Muscle of leg (tissue), 11 donors: ENCODE results near the gene NLGN1. TPM values are rescaled to one million over a fixed set of nuclear protein-coding genes. Genes with fewer than 3 reads are reported as not detected.
"Not testable (repeated sequence)": the region's sequence is repeated elsewhere in the genome, so short reads cannot be mapped to it uniquely, and the experiment has no call there.

Experiments
- DNase-seq: peaks from one replicate; pipeline ENCODE4 v3.0.0; 2013
- H3K27ac ChIP-seq: one replicate; pipeline ENCODE4 v1.5.1; 2013; ENCODE audit warnings: mild to moderate bottlenecking, low read length, control low read depth
- H3K27me3 ChIP-seq: one replicate; pipeline ENCODE4 v1.6.1; 2013; ENCODE audit warnings: low read length; ENCODE audit not compliant: control insufficient read depth, insufficient read depth
- H3K36me3 ChIP-seq: one replicate; pipeline ENCODE4 v1.6.1; 2013; ENCODE audit warnings: low read length; ENCODE audit not compliant: control insufficient read depth, insufficient read depth
- H3K4me1 ChIP-seq: one replicate; pipeline ENCODE4 v1.6.1; 2013; ENCODE audit warnings: low read length; ENCODE audit not compliant: control insufficient read depth, insufficient read depth
- H3K4me3 ChIP-seq: one replicate; pipeline ENCODE4 v1.5.1; 2013; ENCODE audit warnings: low read length, control low read depth
- H3K9me3 ChIP-seq: replicated peaks from 2 replicates; pipeline ENCODE4 v1.6.1; 2013; ENCODE audit warnings: low read depth, low read length; ENCODE audit not compliant: control insufficient read depth
- WGBS: methylation state at CpG from one replicate; pipeline ENCODE4 v1.1.5; 2013; ENCODE audit warnings: missing lambda C conversion rate; ENCODE audit not compliant: insufficient coverage; 5-methylcytosine and 5-hydroxymethylcytosine counted together
- polyA plus RNA-seq, 8 donors: library from polyadenylated mRNA; unstranded; fragments of 120-200 nt; gene quantifications; one replicate each; pipeline versions ENCODE4 v1.2.1 to v1.2.3, GENCODE V29; 2013; ENCODE audit warnings: inconsistent platforms in 1 of 8, low replicate concordance in 1 of 8; ENCODE audit not compliant: insufficient read length in 8 of 8, insufficient read depth in 1 of 8
- total RNA-seq: library from RNA; stranded (reverse); fragments of 120-200 nt; gene quantifications from one replicate; pipeline ENCODE4 v1.2.4, GENCODE V29; 2013

NLGN1 gene
- total and polyA plus RNA-seq, 9 donors, result 0.95 to 8.5 (median 2.7) TPM

GRCh38 chr3:173586166-173586565, 188.6 kb downstream of the NLGN1 start:
- Histone ChIP-seq H3K4me1 (peaks cover 2% of the 10 kb centered on the region), H3K9me3 (no peaks in the 10 kb centered on the region), H3K27ac (no peak overlapping the region), H3K4me3 (no peak overlapping the region), H3K27me3 (peaks cover 9% of the 10 kb centered on the region), H3K36me3 (no peaks in the 10 kb centered on the region)
- DNase-seq, result no peak
- WGBS, result no CpG with 5 or more reads among the region's 2 CpGs

DNA sequence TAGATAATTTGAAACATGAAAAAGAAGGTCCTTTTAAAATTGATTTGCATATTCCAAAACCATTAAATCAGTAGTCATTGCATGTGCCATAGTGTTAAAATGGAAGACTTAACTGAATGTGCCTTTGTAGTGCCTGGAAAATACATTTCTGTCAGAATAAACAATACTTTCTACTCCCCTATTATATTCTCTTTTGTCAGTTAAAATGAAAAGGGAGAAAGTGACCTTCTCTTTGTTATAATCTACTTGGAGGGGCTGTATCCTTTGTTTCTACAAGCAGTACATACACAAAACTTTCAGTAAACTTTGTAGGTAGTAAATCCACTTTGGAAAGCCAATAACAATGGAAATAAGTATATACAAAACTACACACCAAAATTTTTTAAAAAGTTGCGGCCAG, 189.5 kb downstream of the NLGN1 start:
- DNase-seq, result no peak
- Histone ChIP-seq H3K4me1 (peaks cover 2% of the 10 kb centered on the region), H3K9me3 (no peaks in the 10 kb centered on the region), H3K4me3 (no peak overlapping the region), H3K36me3 (no peaks in the 10 kb centered on the region), H3K27ac (no peak overlapping the region), H3K27me3 (peaks cover 9% of the 10 kb centered on the region)
- no CpG with 5 or more reads among the region's 1 CpG for WGBS

GRCh38 chr3:173588556-173588955, 191.0 kb downstream of the NLGN1 start:
- Histone ChIP-seq H3K4me3 (no peak overlapping the region), H3K4me1 (peaks cover 2% of the 10 kb centered on the region), H3K9me3 (no peaks in the 10 kb centered on the region), H3K36me3 (no peaks in the 10 kb centered on the region), H3K27ac (no peak overlapping the region), H3K27me3 (peaks cover 9% of the 10 kb centered on the region)
- no peak for DNase-seq
- 100% methylated on average over 2 of the region's 3 CpGs for WGBS

DNA sequence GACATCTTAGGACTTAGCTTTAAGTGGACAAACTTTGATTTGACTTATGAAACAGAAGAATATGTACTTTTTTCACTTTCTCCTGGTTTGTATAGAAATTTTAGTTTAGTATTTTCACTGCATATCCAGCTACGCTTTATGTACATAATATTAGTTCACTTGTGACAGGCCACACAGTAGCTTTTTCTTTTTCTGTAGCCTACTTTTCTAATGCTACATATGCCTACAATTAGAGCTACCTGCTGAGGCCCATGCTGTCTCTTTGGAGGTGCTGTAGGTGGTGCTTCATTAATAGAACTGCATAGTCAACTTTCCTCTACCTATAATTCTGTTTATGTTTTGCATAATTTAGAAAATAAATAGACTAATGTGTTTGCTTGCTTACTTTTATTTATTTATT, 191.6 kb downstream of the NLGN1 start:
- H3K4me1 ChIP-seq, result peaks cover 2% of the 10 kb centered on the region
- H3K36me3 ChIP-seq, result no peaks in the 10 kb centered on the region
- no peaks in the 10 kb centered on the region for H3K9me3 ChIP-seq
- no peak for DNase-seq
- no CpG with 5 or more reads among the region's 1 CpG for WGBS
- H3K4me3 ChIP-seq, result no peak overlapping the region
- H3K27ac ChIP-seq, result no peak overlapping the region
- H3K27me3 ChIP-seq, result peaks cover 9% of the 10 kb centered on the region

DNA sequence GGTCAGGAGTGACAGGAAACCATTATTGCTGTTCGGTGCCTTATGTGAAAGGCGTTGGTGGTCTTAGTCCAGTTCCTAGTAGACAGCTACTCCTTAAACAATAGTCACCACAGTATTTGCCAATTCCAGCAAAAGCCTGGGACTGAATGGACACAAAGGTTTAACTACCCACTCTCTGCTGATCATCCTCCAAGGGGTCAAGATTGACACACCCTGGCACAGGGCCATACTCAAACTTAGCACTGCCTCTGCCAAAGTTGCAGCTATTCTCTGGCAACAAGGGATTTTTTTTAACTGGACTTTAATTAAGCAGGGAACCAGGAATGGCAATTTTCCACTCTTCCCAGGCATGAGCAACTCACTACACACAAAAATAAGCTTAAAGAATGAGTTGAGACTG, 193.9 kb downstream of the NLGN1 start:
- no peak for DNase-seq
- no peaks in the 10 kb centered on the region for H3K9me3 ChIP-seq
- no peaks in the 10 kb centered on the region for H3K27me3 ChIP-seq
- 70% methylated on average over 2 of the region's 2 CpGs for WGBS
- H3K4me3 ChIP-seq, result no peak overlapping the region
- no peak overlapping the region for H3K27ac ChIP-seq
- H3K36me3 ChIP-seq, result no peaks in the 10 kb centered on the region
- no peaks in the 10 kb centered on the region for H3K4me1 ChIP-seq

- not testable (repeated sequence) for H3K9me3 ChIP-seq, H3K4me3 ChIP-seq, H3K4me1 ChIP-seq, H3K27me3 ChIP-seq, H3K36me3 ChIP-seq, DNase-seq, H3K27ac ChIP-seq
- WGBS, result 73% methylated on average over 2 of the region's 3 CpGs
Observed at GRCh38 chr3:173594881-173595280, 197.3 kb downstream of the NLGN1 start.

DNA sequence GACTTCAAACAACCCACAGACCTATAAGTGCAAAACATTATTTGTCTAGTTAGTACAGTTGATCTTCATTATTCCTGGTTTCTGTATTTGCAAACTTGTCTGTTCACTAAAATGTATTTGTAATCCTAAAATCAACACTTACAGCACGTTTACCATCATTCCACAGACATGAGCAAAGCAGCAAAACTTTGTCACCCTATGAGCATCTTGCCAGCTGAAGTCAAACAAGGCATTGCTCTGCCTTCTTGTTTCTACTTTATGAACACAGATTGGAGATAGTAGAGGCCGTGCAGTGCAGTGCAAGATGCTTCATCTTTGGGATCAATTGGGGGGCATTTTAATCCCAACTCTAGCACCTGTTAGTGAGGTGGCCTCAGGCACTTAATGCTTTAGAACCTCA, 202.1 kb downstream of the NLGN1 start:
- H3K4me1 ChIP-seq, result no peaks in the 10 kb centered on the region
- no peak overlapping the region for H3K27ac ChIP-seq
- no peak for DNase-seq
- H3K4me3 ChIP-seq, result no peak overlapping the region
- WGBS, result 67% methylated on average over 2 of the region's 2 CpGs
- H3K27me3 ChIP-seq, result no peaks in the 10 kb centered on the region
- H3K9me3 ChIP-seq, result no peaks in the 10 kb centered on the region
- H3K36me3 ChIP-seq, result no peaks in the 10 kb centered on the region

- H3K36me3 ChIP-seq, result no peaks in the 10 kb centered on the region
- no peak overlapping the region for H3K27ac ChIP-seq
- H3K9me3 ChIP-seq, result no peaks in the 10 kb centered on the region
- no peak overlapping the region for H3K4me3 ChIP-seq
- DNase-seq, result no peak
- H3K4me1 ChIP-seq, result peaks cover 13% of the 10 kb centered on the region
- no peaks in the 10 kb centered on the region for H3K27me3 ChIP-seq
Observed at GRCh38 chr3:173614522-173614921, 217.0 kb downstream of the NLGN1 start.

DNA sequence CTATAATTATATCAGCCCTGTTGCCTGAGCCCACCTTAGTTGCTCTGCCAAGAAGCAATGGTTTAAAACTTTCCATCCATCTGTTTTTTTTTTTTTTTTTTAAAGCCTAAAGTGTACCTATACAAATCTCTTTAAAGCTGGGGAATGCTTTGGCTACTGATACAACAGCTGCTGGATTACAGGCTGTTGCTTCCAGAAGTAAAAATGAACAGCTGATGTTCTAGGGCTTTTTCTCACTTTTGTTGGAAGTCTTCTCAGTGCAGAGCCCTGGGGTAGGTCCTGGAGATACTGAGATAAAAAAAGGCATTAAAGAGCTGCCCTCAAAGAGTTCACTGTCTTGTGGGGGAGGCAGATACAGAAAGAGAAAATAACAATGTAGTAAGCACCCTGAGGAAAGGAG, 218.1 kb downstream of the NLGN1 start:
- DNase-seq, result peak; percentile 65
- Histone ChIP-seq H3K27ac (no peak overlapping the region), H3K36me3 (no peaks in the 10 kb centered on the region), H3K27me3 (no peaks in the 10 kb centered on the region), H3K4me3 (no peak overlapping the region), H3K9me3 (no peaks in the 10 kb centered on the region), H3K4me1 (peaks cover 13% of the 10 kb centered on the region)

- WGBS, result 67% methylated on average over 1 of the region's 5 CpGs
- Histone ChIP-seq H3K4me1 (peaks cover 13% of the 10 kb centered on the region), H3K4me3 (no peak overlapping the region), H3K27ac (no peak overlapping the region), H3K27me3 (no peaks in the 10 kb centered on the region), H3K36me3 (no peaks in the 10 kb centered on the region), H3K9me3 (no peaks in the 10 kb centered on the region)
- peak; percentile 37 for DNase-seq
Observed at GRCh38 chr3:173617490-173617889, 219.9 kb downstream of the NLGN1 start.

DNA sequence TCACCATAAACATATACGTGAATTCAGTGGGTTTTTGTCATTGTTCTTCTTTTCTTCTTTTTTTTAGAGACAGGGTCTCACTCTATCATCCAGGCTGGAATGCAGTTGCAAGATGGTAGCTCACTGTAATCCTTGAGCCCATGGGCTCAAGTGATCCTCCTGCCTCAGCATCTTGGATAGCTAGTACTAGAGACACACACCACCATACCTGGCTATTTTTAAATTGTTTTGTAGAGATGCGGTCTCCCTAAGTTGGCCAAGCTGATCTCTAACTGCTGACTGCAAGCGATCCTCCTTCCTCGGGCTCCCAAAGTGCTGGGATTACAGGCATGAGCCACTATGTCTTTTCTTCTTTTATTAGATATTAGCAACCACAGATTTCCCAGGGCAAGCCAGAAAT, 220.6 kb downstream of the NLGN1 start:
- DNase-seq, result no peak
- H3K9me3 ChIP-seq, result no peaks in the 10 kb centered on the region
- no peaks in the 10 kb centered on the region for H3K27me3 ChIP-seq
- no peak overlapping the region for H3K4me3 ChIP-seq
- no peaks in the 10 kb centered on the region for H3K36me3 ChIP-seq
- H3K4me1 ChIP-seq, result peaks cover 13% of the 10 kb centered on the region
- no CpG with 5 or more reads among the region's 4 CpGs for WGBS
- H3K27ac ChIP-seq, result no peak overlapping the region
